ENCODE measurements around the gene FGGY.

Gene FGGY

DNA sequence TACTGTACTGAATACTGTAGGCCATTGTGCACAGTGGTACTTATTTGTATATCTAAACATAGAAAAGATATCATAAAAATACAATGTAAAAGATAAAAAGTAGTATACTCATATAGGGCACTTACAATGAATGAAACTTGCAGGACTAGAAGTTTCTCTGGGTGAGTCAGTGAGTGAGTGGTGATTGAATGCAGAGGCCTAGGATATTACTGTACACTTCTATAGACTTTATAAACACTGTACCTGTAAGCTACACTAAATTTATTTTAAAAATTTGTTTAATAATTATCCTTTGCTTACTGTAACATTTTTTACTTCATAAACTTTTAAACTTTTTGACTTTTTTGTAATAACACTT lies 82.5 kb downstream of the FGGY start:
- Histone ChIP-seq H3K9me3 (ENCODE audit: control insufficient read depth, insufficient read depth, low read depth, low read length) (no peaks in the 10 kb centered on the region), H3K36me3 (ENCODE audit: control insufficient read depth in 2 of 2, insufficient read depth in 1 of 2, low read length in 2 of 2) (no peaks in the 10 kb centered on the region), H3K4me3 (ENCODE audit: low read depth, low read length) (no peak overlapping the region), H3K27ac (ENCODE audit: extremely low read depth, low read depth, low read length) (no peak overlapping the region), H3K4me1 (ENCODE audit: control insufficient read depth, insufficient read depth, low read length) (0 out of 2 replicates have a peak, but pooled peaks cover 2% of the 10 kb centered on the region)
- POLR2A ChIA-PET = no interaction called here
- no peak for TF ChIP-seq ZNF747 (tag by site-specific recombination; IDR thresholded peaks at IDR 0.05)
- TF ChIP-seq ZSCAN30 (tag by site-specific recombination; IDR thresholded peaks at IDR 0.05) = no peak
- TF ChIP-seq, protein P1, sequence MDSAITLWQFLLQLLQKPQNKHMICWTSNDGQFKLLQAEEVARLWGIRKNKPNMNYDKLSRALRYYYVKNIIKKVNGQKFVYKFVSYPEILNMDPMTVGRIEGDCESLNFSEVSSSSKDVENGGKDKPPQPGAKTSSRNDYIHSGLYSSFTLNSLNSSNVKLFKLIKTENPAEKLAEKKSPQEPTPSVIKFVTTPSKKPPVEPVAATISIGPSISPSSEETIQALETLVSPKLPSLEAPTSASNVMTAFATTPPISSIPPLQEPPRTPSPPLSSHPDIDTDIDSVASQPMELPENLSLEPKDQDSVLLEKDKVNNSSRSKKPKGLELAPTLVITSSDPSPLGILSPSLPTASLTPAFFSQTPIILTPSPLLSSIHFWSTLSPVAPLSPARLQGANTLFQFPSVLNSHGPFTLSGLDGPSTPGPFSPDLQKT (IDR thresholded peaks at IDR 0.05; ENCODE audit: borderline replicate concordance, low read depth, low read length) = no peak
- TF ChIP-seq SP7 (tag by site-specific recombination; IDR thresholded peaks at IDR 0.05) = no peak
- TF ChIP-seq, protein P2, sequence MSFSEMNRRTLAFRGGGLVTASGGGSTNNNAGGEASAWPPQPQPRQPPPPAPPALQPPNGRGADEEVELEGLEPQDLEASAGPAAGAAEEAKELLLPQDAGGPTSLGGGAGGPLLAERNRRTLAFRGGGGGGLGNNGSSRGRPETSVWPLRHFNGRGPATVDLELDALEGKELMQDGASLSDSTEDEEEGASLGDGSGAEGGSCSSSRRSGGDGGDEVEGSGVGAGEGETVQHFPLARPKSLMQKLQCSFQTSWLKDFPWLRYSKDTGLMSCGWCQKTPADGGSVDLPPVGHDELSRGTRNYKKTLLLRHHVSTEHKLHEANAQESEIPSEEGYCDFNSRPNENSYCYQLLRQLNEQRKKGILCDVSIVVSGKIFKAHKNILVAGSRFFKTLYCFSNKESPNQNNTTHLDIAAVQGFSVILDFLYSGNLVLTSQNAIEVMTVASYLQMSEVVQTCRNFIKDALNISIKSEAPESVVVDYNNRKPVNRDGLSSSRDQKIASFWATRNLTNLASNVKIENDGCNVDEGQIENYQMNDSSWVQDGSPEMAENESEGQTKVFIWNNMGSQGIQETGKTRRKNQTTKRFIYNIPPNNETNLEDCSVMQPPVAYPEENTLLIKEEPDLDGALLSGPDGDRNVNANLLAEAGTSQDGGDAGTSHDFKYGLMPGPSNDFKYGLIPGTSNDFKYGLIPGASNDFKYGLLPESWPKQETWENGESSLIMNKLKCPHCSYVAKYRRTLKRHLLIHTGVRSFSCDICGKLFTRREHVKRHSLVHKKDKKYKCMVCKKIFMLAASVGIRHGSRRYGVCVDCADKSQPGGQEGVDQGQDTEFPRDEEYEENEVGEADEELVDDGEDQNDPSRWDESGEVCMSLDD (tag by site-specific recombination; IDR thresholded peaks at IDR 0.05) = no peak
- TF ChIP-seq ZNF777 (tag by site-specific recombination; IDR thresholded peaks at IDR 0.05; ENCODE audit: borderline replicate concordance) = no peak
- CTCF ChIA-PET = no interaction called here

DNA sequence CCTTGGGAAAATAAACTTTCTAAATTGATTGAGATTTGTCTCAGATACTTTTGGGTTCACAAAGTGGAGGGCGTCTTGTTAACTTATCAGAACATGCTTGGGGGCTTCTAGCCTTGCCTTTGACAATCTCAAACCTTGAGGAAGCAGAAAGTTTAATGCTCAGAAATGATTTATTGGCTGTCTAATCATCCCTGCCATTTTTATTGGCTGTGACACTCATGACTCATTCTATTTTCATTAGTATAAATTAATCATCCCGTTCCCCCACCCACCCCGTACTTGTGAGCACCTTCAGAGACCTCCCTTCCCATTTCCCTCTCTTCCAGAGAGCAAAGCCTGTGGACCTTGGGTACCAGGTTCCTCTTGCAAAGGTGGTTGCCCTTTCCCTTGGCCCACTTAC lies 87.1 kb downstream of the FGGY start:
- no peaks in the 10 kb centered on the region for H3K36me3 ChIP-seq (ENCODE audit: control insufficient read depth in 2 of 2, insufficient read depth in 1 of 2, low read length in 2 of 2)
- peaks cover 9% of the 10 kb centered on the region; the same call in 1 of the 2 replicates for H3K4me1 ChIP-seq (ENCODE audit: control insufficient read depth, insufficient read depth, low read length)
- ChIA-PET POLR2A (no interaction called here), CTCF (no interaction called here)
- H3K27ac ChIP-seq (ENCODE audit: extremely low read depth, low read depth, low read length) = no peak overlapping the region
- TF ChIP-seq SP2 (tag by site-specific recombination; IDR thresholded peaks at IDR 0.05) = 0 out of 2 replicates have a peak, but pooled peaks have one; percentile 18
- TF ChIP-seq, protein P3, sequence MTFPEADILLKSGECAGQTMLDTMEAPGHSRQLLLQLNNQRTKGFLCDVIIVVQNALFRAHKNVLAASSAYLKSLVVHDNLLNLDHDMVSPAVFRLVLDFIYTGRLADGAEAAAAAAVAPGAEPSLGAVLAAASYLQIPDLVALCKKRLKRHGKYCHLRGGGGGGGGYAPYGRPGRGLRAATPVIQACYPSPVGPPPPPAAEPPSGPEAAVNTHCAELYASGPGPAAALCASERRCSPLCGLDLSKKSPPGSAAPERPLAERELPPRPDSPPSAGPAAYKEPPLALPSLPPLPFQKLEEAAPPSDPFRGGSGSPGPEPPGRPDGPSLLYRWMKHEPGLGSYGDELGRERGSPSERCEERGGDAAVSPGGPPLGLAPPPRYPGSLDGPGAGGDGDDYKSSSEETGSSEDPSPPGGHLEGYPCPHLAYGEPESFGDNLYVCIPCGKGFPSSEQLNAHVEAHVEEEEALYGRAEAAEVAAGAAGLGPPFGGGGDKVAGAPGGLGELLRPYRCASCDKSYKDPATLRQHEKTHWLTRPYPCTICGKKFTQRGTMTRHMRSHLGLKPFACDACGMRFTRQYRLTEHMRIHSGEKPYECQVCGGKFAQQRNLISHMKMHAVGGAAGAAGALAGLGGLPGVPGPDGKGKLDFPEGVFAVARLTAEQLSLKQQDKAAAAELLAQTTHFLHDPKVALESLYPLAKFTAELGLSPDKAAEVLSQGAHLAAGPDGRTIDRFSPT (tag by site-specific recombination; IDR thresholded peaks at IDR 0.05) = no peak
- no peaks in the 10 kb centered on the region for H3K9me3 ChIP-seq (ENCODE audit: control insufficient read depth, insufficient read depth, low read depth, low read length)
- H3K4me3 ChIP-seq (ENCODE audit: low read depth, low read length) = no peak overlapping the region

DNA sequence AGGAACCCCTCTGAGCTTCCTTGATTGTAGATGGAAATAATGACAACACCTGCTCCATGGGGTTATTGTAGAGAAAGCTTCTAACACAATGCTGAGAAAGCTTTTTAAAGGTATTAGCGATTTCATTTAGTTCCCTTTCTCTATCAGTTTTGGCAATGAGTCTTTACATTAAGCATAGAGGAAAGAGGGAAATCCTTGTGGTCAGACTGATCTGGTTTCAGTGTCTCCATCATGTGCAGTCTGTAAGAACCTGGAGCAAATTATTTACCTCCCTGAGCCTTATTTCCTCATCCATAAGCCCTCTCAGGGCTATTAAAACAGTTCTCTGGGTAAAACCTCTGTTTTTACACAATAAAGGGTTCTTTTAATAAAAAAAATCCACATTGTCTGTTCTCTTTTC lies 87.5 kb downstream of the FGGY start:
- TF ChIP-seq HOXC10 (CRISPR knock-in tag; IDR thresholded peaks at IDR 0.05) = no peak
- TF ChIP-seq, protein P4, sequence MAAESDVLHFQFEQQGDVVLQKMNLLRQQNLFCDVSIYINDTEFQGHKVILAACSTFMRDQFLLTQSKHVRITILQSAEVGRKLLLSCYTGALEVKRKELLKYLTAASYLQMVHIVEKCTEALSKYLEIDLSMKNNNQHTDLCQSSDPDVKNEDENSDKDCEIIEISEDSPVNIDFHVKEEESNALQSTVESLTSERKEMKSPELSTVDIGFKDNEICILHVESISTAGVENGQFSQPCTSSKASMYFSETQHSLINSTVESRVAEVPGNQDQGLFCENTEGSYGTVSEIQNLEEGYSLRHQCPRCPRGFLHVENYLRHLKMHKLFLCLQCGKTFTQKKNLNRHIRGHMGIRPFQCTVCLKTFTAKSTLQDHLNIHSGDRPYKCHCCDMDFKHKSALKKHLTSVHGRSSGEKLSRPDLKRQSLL (tag by site-specific recombination; IDR thresholded peaks at IDR 0.05) = peak; percentile 47; the same call in 1 of the 2 replicates
- H3K36me3 ChIP-seq (ENCODE audit: control insufficient read depth in 2 of 2, insufficient read depth in 1 of 2, low read length in 2 of 2) = no peaks in the 10 kb centered on the region
- no peak overlapping the region for H3K27ac ChIP-seq (ENCODE audit: extremely low read depth, low read depth, low read length)
- H3K9me3 ChIP-seq (ENCODE audit: control insufficient read depth, insufficient read depth, low read depth, low read length) = no peaks in the 10 kb centered on the region
- H3K4me3 ChIP-seq (ENCODE audit: low read depth, low read length) = no peak overlapping the region
- POLR2A ChIA-PET = no interaction called here
- CTCF ChIA-PET = no interaction called here
- H3K4me1 ChIP-seq (ENCODE audit: control insufficient read depth, insufficient read depth, low read length) = peaks cover 9% of the 10 kb centered on the region; the same call in 1 of the 2 replicates

DNA sequence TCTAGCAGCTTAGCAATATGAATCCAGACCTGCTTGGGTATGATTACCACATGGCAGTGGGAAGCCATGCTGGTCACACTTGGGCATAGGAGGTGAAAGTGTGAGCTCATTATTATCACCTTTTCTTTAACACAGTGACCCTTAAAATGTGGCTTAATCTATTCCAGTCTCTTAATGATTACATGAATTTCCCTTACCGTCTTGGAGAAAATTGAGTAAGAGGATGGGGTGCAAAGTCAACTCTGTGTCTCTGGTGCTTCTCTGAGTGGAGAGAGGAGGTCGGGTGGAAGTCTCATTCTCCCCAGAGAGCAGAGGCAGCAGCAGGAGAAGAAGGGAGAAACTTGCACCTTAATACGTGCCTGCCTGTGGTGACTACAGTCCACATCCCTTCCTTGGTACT lies 91.3 kb downstream of the FGGY start:
- no peaks in the 10 kb centered on the region for H3K36me3 ChIP-seq (ENCODE audit: control insufficient read depth in 2 of 2, insufficient read depth in 1 of 2, low read length in 2 of 2)
- H3K27ac ChIP-seq (ENCODE audit: extremely low read depth, low read depth, low read length) = no peak overlapping the region
- H3K4me1 ChIP-seq (ENCODE audit: control insufficient read depth, insufficient read depth, low read length) = peaks cover 24% of the 10 kb centered on the region
- POLR2A ChIA-PET = no interaction called here
- H3K9me3 ChIP-seq (ENCODE audit: control insufficient read depth, insufficient read depth, low read depth, low read length) = no peaks in the 10 kb centered on the region
- TF ChIP-seq KLF9 (tag by site-specific recombination; IDR thresholded peaks at IDR 0.05; ENCODE audit: low read depth) = no peak
- TF ChIP-seq, protein P5, sequence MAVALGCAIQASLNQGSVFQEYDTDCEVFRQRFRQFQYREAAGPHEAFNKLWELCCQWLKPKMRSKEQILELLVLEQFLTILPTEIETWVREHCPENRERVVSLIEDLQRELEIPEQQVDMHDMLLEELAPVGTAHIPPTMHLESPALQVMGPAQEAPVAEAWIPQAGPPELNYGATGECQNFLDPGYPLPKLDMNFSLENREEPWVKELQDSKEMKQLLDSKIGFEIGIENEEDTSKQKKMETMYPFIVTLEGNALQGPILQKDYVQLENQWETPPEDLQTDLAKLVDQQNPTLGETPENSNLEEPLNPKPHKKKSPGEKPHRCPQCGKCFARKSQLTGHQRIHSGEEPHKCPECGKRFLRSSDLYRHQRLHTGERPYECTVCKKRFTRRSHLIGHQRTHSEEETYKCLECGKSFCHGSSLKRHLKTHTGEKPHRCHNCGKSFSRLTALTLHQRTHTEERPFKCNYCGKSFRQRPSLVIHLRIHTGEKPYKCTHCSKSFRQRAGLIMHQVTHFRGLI (tag by site-specific recombination; IDR thresholded peaks at IDR 0.05) = no peak
- no peak for TF ChIP-seq ZNF140 (tag by site-specific recombination; IDR thresholded peaks at IDR 0.05)
- TF ChIP-seq ZNF549 (tag by site-specific recombination; IDR thresholded peaks at IDR 0.05) = no peak
- no peak for TF ChIP-seq ZNF473 (tag by site-specific recombination; IDR thresholded peaks at IDR 0.05)
- TF ChIP-seq ZNF624 (tag by site-specific recombination; IDR thresholded peaks at IDR 0.05) = no peak
- TF ChIP-seq, protein P6, sequence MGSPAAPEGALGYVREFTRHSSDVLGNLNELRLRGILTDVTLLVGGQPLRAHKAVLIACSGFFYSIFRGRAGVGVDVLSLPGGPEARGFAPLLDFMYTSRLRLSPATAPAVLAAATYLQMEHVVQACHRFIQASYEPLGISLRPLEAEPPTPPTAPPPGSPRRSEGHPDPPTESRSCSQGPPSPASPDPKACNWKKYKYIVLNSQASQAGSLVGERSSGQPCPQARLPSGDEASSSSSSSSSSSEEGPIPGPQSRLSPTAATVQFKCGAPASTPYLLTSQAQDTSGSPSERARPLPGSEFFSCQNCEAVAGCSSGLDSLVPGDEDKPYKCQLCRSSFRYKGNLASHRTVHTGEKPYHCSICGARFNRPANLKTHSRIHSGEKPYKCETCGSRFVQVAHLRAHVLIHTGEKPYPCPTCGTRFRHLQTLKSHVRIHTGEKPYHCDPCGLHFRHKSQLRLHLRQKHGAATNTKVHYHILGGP (tag by site-specific recombination; IDR thresholded peaks at IDR 0.05) = no peak
- CTCF ChIA-PET = no interaction called here
- no peak overlapping the region for H3K4me3 ChIP-seq (ENCODE audit: low read depth, low read length)

Measured in HEK293 (cell line).